Measurements from ENCODE around the gene SDK1. TPM values are rescaled to one million over a fixed set of nuclear protein-coding genes. Genes with fewer than 3 reads are reported as not detected.

The SDK1 gene
- total RNA-seq, 1 experiment from 2014 or later, result 7.1 TPM

DNA sequence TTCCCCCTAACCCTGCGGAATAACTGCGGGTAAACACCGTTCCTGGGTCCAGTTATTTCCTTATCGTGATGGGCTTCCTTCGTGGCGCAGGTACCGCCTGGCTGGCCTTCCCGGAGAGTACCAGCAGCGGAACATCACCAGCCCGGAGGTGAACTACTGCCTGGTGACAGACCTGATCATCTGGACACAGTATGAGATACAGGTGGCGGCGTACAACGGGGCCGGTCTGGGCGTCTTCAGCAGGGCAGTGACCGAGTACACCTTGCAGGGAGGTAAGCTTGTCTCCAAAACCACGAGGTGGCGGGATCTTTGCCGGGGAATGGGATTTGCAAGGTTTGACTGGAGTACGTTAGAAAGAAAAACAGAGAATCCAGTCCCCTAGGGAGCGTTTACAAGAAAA lies 716.0 kb downstream of the SDK1 start:
- Mint-ChIP-seq H3K27ac (ENCODE audit: unreplicated experiment) (no peak overlapping the region), H3K4me1 (ENCODE audit: low read depth, unreplicated experiment) (no peaks in the 10 kb centered on the region), H3K4me3 (ENCODE audit: unreplicated experiment) (no peak overlapping the region), H3K36me3 (ENCODE audit: insufficient read depth, unreplicated experiment) (no peaks in the 10 kb centered on the region), H3K27me3 (ENCODE audit: insufficient read depth, unreplicated experiment) (no peaks in the 10 kb centered on the region), H3K9me3 (ENCODE audit: unreplicated experiment) (peaks cover 15% of the 10 kb centered on the region)
- DNase-seq, result no peak
- H3K9me3 ChIP-seq, result peaks cover 6% of the 10 kb centered on the region
- CTCF ChIA-PET, result no interaction called here
- TF ChIP-seq, protein P1, sequence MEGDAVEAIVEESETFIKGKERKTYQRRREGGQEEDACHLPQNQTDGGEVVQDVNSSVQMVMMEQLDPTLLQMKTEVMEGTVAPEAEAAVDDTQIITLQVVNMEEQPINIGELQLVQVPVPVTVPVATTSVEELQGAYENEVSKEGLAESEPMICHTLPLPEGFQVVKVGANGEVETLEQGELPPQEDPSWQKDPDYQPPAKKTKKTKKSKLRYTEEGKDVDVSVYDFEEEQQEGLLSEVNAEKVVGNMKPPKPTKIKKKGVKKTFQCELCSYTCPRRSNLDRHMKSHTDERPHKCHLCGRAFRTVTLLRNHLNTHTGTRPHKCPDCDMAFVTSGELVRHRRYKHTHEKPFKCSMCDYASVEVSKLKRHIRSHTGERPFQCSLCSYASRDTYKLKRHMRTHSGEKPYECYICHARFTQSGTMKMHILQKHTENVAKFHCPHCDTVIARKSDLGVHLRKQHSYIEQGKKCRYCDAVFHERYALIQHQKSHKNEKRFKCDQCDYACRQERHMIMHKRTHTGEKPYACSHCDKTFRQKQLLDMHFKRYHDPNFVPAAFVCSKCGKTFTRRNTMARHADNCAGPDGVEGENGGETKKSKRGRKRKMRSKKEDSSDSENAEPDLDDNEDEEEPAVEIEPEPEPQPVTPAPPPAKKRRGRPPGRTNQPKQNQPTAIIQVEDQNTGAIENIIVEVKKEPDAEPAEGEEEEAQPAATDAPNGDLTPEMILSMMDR (IDR thresholded peaks at IDR 0.05; ENCODE audit: insufficient read depth in 1 of 2, low read depth in 1 of 2, low read length in 1 of 2, severe bottlenecking in 1 of 2, unreplicated experiment in 1 of 2), result no peak
- no peaks in the 10 kb centered on the region for H3K36me3 ChIP-seq (ENCODE audit: control insufficient read depth, insufficient read depth, low read length)
- POLR2A ChIA-PET, result no interaction called here
- no peak overlapping the region for H3K4me3 ChIP-seq (ENCODE audit: low read depth, low read length)
- H3K4me1 ChIP-seq, result no peaks in the 10 kb centered on the region
- BruUV-seq (replicated peaks), result no TSS peak
- H3K27me3 ChIP-seq (replicated peaks; ENCODE audit: control insufficient read depth, insufficient read depth, low read length), result no peaks in the 10 kb centered on the region
- intact Hi-C loops (cut with micrococcal nuclease; ENCODE audit: unreplicated experiment), result no loop called here

DNA sequence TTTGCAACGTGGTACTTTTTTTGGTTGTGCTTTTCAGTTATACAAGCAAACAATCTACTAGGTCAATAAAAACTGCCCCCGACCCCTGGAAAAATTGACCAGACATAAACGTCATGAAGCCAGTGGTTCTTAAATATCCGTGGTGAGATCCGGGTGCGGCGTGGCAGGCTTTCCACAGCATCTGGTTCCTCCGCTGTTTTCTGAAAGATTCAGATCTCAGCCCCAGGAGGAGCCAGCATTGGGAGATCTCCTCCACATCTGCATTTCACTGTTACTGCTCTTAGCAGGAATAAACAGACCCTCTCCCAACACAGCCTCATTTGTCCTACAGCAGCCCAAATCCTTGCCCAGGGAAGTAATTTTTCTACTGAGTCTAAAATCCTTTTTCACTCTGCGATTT lies 716.7 kb downstream of the SDK1 start:
- Mint-ChIP-seq H3K27ac (ENCODE audit: unreplicated experiment) (no peak overlapping the region), H3K4me3 (ENCODE audit: unreplicated experiment) (no peak overlapping the region), H3K9me3 (ENCODE audit: unreplicated experiment) (peaks cover 15% of the 10 kb centered on the region), H3K4me1 (ENCODE audit: low read depth, unreplicated experiment) (no peaks in the 10 kb centered on the region), H3K27me3 (ENCODE audit: insufficient read depth, unreplicated experiment) (no peaks in the 10 kb centered on the region), H3K36me3 (ENCODE audit: insufficient read depth, unreplicated experiment) (no peaks in the 10 kb centered on the region)
- Histone ChIP-seq H3K36me3 (ENCODE audit: control insufficient read depth, insufficient read depth, low read length) (no peaks in the 10 kb centered on the region), H3K4me3 (ENCODE audit: low read depth, low read length) (no peak overlapping the region), H3K27me3 (replicated peaks; ENCODE audit: control insufficient read depth, insufficient read depth, low read length) (no peaks in the 10 kb centered on the region), H3K4me1 (no peaks in the 10 kb centered on the region), H3K9me3 (peaks cover 6% of the 10 kb centered on the region)
- DNase-seq, result no peak
- TF ChIP-seq, protein P1 (IDR thresholded peaks at IDR 0.05; ENCODE audit: insufficient read depth in 1 of 2, low read depth in 1 of 2, low read length in 1 of 2, severe bottlenecking in 1 of 2, unreplicated experiment in 1 of 2), result no peak
- intact Hi-C loops (cut with micrococcal nuclease; ENCODE audit: unreplicated experiment), result no loop called here
- BruUV-seq (replicated peaks), result no TSS peak
- ChIA-PET POLR2A (no interaction called here), CTCF (no interaction called here)

DNA sequence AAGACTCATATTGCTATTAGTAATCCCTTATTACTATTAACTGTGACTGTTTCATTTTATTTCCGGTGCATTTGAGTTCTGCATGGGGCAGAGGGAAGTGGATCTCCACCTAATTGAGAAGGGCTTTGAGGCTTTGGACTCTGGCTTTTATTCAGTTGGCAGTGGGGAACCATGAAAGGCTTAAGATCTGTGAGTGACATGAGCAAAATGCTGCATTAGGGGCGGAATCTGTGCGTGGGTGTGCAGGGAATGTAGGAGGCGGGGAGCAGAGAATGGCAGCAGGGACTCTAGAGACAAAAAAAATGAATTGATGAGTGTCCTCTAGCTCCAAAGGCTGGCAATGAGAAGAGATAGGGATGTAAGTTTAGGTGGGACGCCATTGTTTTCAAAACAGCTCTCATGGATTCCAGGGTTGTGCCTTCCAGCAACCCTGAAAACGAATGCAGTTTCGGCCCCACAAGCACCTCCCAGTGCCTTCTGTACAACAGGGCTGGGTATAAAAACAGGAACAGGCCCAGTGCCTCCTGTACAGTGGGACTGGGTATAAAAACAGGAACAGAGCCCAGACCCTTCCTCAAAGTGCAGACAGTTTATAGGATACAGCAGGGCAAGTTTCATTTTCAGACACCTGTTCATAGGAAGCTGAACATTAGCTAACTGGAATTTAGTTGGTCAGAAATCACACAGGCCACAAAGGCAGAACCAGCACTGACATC lies 717.7 kb downstream of the SDK1 start:
- Mint-ChIP-seq H3K4me1 (ENCODE audit: low read depth, unreplicated experiment) (no peaks in the 10 kb centered on the region), H3K27me3 (ENCODE audit: insufficient read depth, unreplicated experiment) (no peaks in the 10 kb centered on the region), H3K4me3 (ENCODE audit: unreplicated experiment) (no peak overlapping the region), H3K27ac (ENCODE audit: unreplicated experiment) (no peak overlapping the region), H3K9me3 (ENCODE audit: unreplicated experiment) (peaks cover 15% of the 10 kb centered on the region), H3K36me3 (ENCODE audit: insufficient read depth, unreplicated experiment) (no peaks in the 10 kb centered on the region)
- POLR2A ChIA-PET, result no interaction called here
- no peak for DNase-seq
- peaks cover 6% of the 10 kb centered on the region for H3K9me3 ChIP-seq
- CTCF ChIA-PET, result interaction anchor here (0.5 kb wide), 1 partner anchor 1167 kb away, joined by 3 read pairs; no protein-coding TSS in a partner anchor
- H3K27me3 ChIP-seq (replicated peaks; ENCODE audit: control insufficient read depth, insufficient read depth, low read length), result no peaks in the 10 kb centered on the region
- TF ChIP-seq, protein P1 (IDR thresholded peaks at IDR 0.05; ENCODE audit: insufficient read depth in 1 of 2, low read depth in 1 of 2, low read length in 1 of 2, severe bottlenecking in 1 of 2, unreplicated experiment in 1 of 2), result no peak
- H3K4me3 ChIP-seq (ENCODE audit: low read depth, low read length), result no peak overlapping the region
- BruUV-seq (replicated peaks), result no TSS peak
- H3K36me3 ChIP-seq (ENCODE audit: control insufficient read depth, insufficient read depth, low read length), result no peaks in the 10 kb centered on the region
- intact Hi-C loops (cut with micrococcal nuclease; ENCODE audit: unreplicated experiment), result no loop called here
- no peaks in the 10 kb centered on the region for H3K4me1 ChIP-seq

All from Caco-2 (cell line).